ENCODE measurements around the gene TGFB1. TPM values are rescaled to one million over a fixed set of nuclear protein-coding genes. Genes with fewer than 3 reads are reported as not detected.
A peak's percentile ranks its signal among the peaks of the same experiment; 100 is the strongest.

TGFB1 gene
- total and polyA plus RNA-seq, 2 of the 13 experiments (the other 11 are each of a cell fraction or from before 2014, with no cell fraction given) = 4.1 to 5.4 TPM

- TF ChIP-seq ZNF569 (CRISPR knock-in tag; IDR thresholded peaks at IDR 0.05; ENCODE audit: borderline replicate concordance) (no peak), ZNF230 (CRISPR knock-in tag; IDR thresholded peaks at IDR 0.05) (no peak), ZNF572 (CRISPR knock-in tag; IDR thresholded peaks at IDR 0.05) (no peak), ZFP90 (CRISPR knock-in tag; IDR thresholded peaks at IDR 0.05; ENCODE audit: borderline replicate concordance) (no peak), SIX1 (CRISPR knock-in tag; IDR thresholded peaks at IDR 0.05; ENCODE audit: borderline replicate concordance) (no peak), CC2D1A (CRISPR knock-in tag; IDR thresholded peaks at IDR 0.05) (no peak), ZBTB38 (CRISPR knock-in tag; IDR thresholded peaks at IDR 0.05) (peak; percentile 38; the same call in 1 of the 2 replicates), MAF1 (CRISPR knock-in tag; IDR thresholded peaks at IDR 0.05; ENCODE audit: borderline replicate concordance) (no peak), PHB2 (IDR thresholded peaks at IDR 0.05; ENCODE audit: partially characterized antibody) (no peak), MTA3 (CRISPR knock-in tag; IDR thresholded peaks at IDR 0.05) (no peak), XRCC5 (optimal IDR thresholded peaks at IDR 0.05; ENCODE audit: low read length) (peak; percentile 2), TERF1 (CRISPR knock-in tag; IDR thresholded peaks at IDR 0.05) (no peak), ZFP1 (CRISPR knock-in tag; IDR thresholded peaks at IDR 0.05) (no peak), GATAD2A (CRISPR knock-in tag; IDR thresholded peaks at IDR 0.05) (no peak), ZNF468 (CRISPR knock-in tag; IDR thresholded peaks at IDR 0.05) (no peak), ZBTB20 (CRISPR knock-in tag; IDR thresholded peaks at IDR 0.05; ENCODE audit: borderline replicate concordance, low read depth) (no peak), HCFC1 (IDR thresholded peaks at IDR 0.05; ENCODE audit: low read depth, low read length) (no peak), ZBTB10 (CRISPR knock-in tag; IDR thresholded peaks at IDR 0.05; ENCODE audit: borderline replicate concordance) (no peak), MEF2D (CRISPR knock-in tag; IDR thresholded peaks at IDR 0.05) (0 out of 2 replicates have a peak, but pooled peaks have one; percentile 42)
- TF ChIP-seq, protein P1, sequence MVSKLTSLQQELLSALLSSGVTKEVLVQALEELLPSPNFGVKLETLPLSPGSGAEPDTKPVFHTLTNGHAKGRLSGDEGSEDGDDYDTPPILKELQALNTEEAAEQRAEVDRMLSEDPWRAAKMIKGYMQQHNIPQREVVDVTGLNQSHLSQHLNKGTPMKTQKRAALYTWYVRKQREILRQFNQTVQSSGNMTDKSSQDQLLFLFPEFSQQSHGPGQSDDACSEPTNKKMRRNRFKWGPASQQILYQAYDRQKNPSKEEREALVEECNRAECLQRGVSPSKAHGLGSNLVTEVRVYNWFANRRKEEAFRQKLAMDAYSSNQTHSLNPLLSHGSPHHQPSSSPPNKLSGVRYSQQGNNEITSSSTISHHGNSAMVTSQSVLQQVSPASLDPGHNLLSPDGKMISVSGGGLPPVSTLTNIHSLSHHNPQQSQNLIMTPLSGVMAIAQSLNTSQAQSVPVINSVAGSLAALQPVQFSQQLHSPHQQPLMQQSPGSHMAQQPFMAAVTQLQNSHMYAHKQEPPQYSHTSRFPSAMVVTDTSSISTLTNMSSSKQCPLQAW (CRISPR knock-in tag; IDR thresholded peaks at IDR 0.05) = no peak
- TF ChIP-seq, protein P2, sequence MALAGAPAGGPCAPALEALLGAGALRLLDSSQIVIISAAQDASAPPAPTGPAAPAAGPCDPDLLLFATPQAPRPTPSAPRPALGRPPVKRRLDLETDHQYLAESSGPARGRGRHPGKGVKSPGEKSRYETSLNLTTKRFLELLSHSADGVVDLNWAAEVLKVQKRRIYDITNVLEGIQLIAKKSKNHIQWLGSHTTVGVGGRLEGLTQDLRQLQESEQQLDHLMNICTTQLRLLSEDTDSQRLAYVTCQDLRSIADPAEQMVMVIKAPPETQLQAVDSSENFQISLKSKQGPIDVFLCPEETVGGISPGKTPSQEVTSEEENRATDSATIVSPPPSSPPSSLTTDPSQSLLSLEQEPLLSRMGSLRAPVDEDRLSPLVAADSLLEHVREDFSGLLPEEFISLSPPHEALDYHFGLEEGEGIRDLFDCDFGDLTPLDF (CRISPR knock-in tag; IDR thresholded peaks at IDR 0.05) = no peak
- TF ChIP-seq, protein P3, sequence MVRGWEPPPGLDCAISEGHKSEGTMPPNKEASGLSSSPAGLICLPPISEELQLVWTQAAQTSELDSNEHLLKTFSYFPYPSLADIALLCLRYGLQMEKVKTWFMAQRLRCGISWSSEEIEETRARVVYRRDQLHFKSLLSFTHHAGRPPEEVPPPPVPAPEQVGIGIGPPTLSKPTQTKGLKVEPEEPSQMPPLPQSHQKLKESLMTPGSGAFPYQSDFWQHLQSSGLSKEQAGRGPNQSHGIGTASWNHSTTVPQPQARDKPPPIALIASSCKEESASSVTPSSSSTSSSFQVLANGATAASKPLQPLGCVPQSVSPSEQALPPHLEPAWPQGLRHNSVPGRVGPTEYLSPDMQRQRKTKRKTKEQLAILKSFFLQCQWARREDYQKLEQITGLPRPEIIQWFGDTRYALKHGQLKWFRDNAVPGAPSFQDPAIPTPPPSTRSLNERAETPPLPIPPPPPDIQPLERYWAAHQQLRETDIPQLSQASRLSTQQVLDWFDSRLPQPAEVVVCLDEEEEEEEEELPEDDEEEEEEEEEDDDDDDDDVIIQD (CRISPR knock-in tag; IDR thresholded peaks at IDR 0.05; ENCODE audit: low read depth) = no peak
- TF ChIP-seq, protein P4, sequence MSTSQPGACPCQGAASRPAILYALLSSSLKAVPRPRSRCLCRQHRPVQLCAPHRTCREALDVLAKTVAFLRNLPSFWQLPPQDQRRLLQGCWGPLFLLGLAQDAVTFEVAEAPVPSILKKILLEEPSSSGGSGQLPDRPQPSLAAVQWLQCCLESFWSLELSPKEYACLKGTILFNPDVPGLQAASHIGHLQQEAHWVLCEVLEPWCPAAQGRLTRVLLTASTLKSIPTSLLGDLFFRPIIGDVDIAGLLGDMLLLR (CRISPR knock-in tag; IDR thresholded peaks at IDR 0.05) = no peak
Measured at GRCh38 chr19:41363371-41363752, 9.6 kb upstream of the TGFB1 start (continued).

All from HepG2 (cell line).